Measurements from ENCODE around the gene C3orf80.

DNA sequence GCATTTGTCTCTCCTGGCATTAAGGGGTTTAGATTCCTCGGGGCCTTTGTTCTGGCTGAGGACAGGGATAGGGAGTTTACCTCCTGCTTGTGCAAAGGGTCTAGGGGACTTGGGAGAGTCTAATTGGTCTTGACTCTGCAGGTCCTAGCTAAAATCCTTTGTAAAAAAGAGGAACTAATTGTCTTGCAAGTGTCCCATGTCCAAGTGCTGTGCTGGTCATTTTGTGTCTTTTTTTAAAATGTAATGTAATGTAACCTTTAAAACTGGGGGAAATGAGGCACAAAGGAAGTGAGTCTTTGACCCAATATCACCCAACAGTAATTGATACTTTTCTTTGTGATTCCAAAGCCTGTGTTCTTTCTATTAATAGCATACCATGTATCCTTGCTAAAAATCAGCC, 14.9 kb upstream of the C3orf80 start:
- TF ChIP-seq EZH2 (IDR thresholded peaks at IDR 0.05; ENCODE audit: insufficient read depth, poor library complexity, severe bottlenecking) = no peak
- TF ChIP-seq EZH2phosphoT487 (IDR thresholded peaks at IDR 0.05; ENCODE audit: insufficient read depth, low read depth) = no peak

Measured in GM23248 (cell line).